OCI-LY3 (cell line): ENCODE measurements around the gene CERS6.

Source experiments
- H2AFZ ChIP-seq: fragments of 200-600, 300-600 bp; shearing (Covaris generic); 2 replicates; pipeline ENCODE4 v1.6.0; 2014; ENCODE audit warnings: antibody characterized with exemption, low read depth, low read length
- H3K27ac ChIP-seq: fragments of 200-600, 300-600 bp; sonication (generic); 2 replicates; pipeline ENCODE4 v1.5.1; 2014; ENCODE audit warnings: mild to moderate bottlenecking, low read length, moderate library complexity, mixed read lengths
- H3K27me3 ChIP-seq: fragments of 200-600, 300-600 bp; sonication (generic); 2 replicates; pipeline ENCODE4 v1.6.1; 2014; ENCODE audit warnings: low read depth, low read length, mixed read lengths
- H3K36me3 ChIP-seq: fragments of 200-600, 300-600 bp; sonication (generic); replicated peaks from 2 replicates; pipeline ENCODE3; 2014; ENCODE audit warnings: low read depth, low read length, mixed read lengths
- H3K4me1 ChIP-seq: fragments of 300-600, 200-600 bp; sonication (generic); 2 replicates; pipeline ENCODE4 v1.6.1; 2014; ENCODE audit warnings: low read length, mixed read lengths
- H3K4me2 ChIP-seq: fragments of 200-600, 300-600 bp; sonication (generic); 2 replicates; pipeline ENCODE4 v1.6.1; 2014; ENCODE audit warnings: low read length, mixed read lengths
- H3K4me3 ChIP-seq: fragments of 300-600, 200-600 bp; sonication (generic); 2 replicates; pipeline ENCODE4 v1.5.1; 2014; ENCODE audit warnings: antibody characterized with exemption, mild to moderate bottlenecking, low read length, moderate library complexity
- H3K79me2 ChIP-seq: fragments of 300-600, 200-600 bp; shearing (Covaris generic); 2 replicates; pipeline ENCODE4 v1.6.1; 2014; ENCODE audit warnings: mild to moderate bottlenecking, low read length, mixed read lengths
- H3K9ac ChIP-seq: fragments of 300-600, 200-600 bp; shearing (Covaris generic); 2 replicates; pipeline ENCODE4 v1.6.0; 2014; ENCODE audit warnings: mild to moderate bottlenecking, low read length, moderate library complexity
- H3K9me3 ChIP-seq: fragments of 200-600, 300-600 bp; shearing (Covaris generic); 2 replicates; pipeline ENCODE4 v1.6.1; 2014; ENCODE audit warnings: low read length, mixed read lengths; ENCODE audit not compliant: insufficient read depth
- H4K20me1 ChIP-seq: fragments of 200-600, 300-600 bp; sonication (generic); 2 replicates; pipeline ENCODE4 v1.6.1; 2016; ENCODE audit warnings: low read length, mixed read lengths; ENCODE audit not compliant: insufficient read depth
- CTCF ChIP-seq: fragments of 200-600, 300-600 bp; sonication (generic); IDR thresholded peaks from 2 replicates; pipeline ENCODE4 v1.5.1; 2014; ENCODE audit warnings: antibody characterized with exemption, low read length, low read depth
- EZH2phosphoT487 ChIP-seq: fragments of 200-600 bp; shearing (Covaris generic); IDR thresholded peaks from 2 replicates; pipeline ENCODE4 v1.6.1; 2018; ENCODE audit warnings: antibody characterized with exemption, mixed run types, low read depth

The CERS6 gene

GRCh38 chr2:168443818-168444217 is 12.3 kb upstream of the CERS6 start:
- no peaks in the 10 kb centered on the region for H3K36me3 ChIP-seq
- no peak overlapping the region for H2AFZ ChIP-seq
- no peaks in the 10 kb centered on the region for H4K20me1 ChIP-seq
- no peaks in the 10 kb centered on the region for H3K79me2 ChIP-seq
- peaks cover 6% of the 10 kb centered on the region; the same call in 1 of the 2 replicates for H3K9me3 ChIP-seq
- TF ChIP-seq CTCF, result no peak
- TF ChIP-seq EZH2phosphoT487, result no peak
- H3K27ac ChIP-seq, result no peak overlapping the region
- peaks cover 11% of the 10 kb centered on the region for H3K4me1 ChIP-seq
- H3K4me3 ChIP-seq, result no peak overlapping the region
- H3K9ac ChIP-seq, result no peak overlapping the region
- H3K27me3 ChIP-seq, result peaks cover 3% of the 10 kb centered on the region; the same call in 1 of the 2 replicates
- H3K4me2 ChIP-seq, result no peak overlapping the region

- Histone ChIP-seq H3K4me1 (peaks cover 11% of the 10 kb centered on the region), H3K36me3 (no peaks in the 10 kb centered on the region), H3K9me3 (peaks cover 6% of the 10 kb centered on the region; the same call in 1 of the 2 replicates), H4K20me1 (no peaks in the 10 kb centered on the region), H2AFZ (no peak overlapping the region), H3K79me2 (no peaks in the 10 kb centered on the region), H3K4me3 (no peak overlapping the region), H3K9ac (no peak overlapping the region), H3K27ac (no peak overlapping the region), H3K4me2 (no peak overlapping the region), H3K27me3 (no peaks in the 10 kb centered on the region)
- TF ChIP-seq CTCF (no peak), EZH2phosphoT487 (no peak)
These were observed 10.1 kb upstream of the CERS6 start for GRCh38 chr2:168445960-168446359.

GRCh38 chr2:168448980-168449379 is 7.1 kb upstream of the CERS6 start:
- no peaks in the 10 kb centered on the region for H3K27me3 ChIP-seq
- no peak overlapping the region for H3K9ac ChIP-seq
- no peak overlapping the region for H3K4me3 ChIP-seq
- no peak overlapping the region for H3K4me2 ChIP-seq
- no peak for TF ChIP-seq CTCF
- TF ChIP-seq EZH2phosphoT487, result no peak
- no peaks in the 10 kb centered on the region for H3K4me1 ChIP-seq
- H4K20me1 ChIP-seq, result no peaks in the 10 kb centered on the region
- H3K9me3 ChIP-seq, result peaks cover 6% of the 10 kb centered on the region; the same call in 1 of the 2 replicates
- no peak overlapping the region for H3K27ac ChIP-seq
- H2AFZ ChIP-seq, result no peak overlapping the region
- H3K36me3 ChIP-seq, result no peaks in the 10 kb centered on the region
- no peaks in the 10 kb centered on the region for H3K79me2 ChIP-seq

- Histone ChIP-seq H3K27me3 (no peaks in the 10 kb centered on the region), H2AFZ (no peak overlapping the region), H4K20me1 (no peaks in the 10 kb centered on the region), H3K4me3 (no peak overlapping the region), H3K4me2 (no peak overlapping the region), H3K79me2 (no peaks in the 10 kb centered on the region), H3K36me3 (no peaks in the 10 kb centered on the region), H3K9me3 (peaks cover 6% of the 10 kb centered on the region; the same call in 1 of the 2 replicates), H3K4me1 (no peaks in the 10 kb centered on the region), H3K9ac (no peak overlapping the region), H3K27ac (no peak overlapping the region)
- TF ChIP-seq EZH2phosphoT487 (no peak), CTCF (no peak)
These were observed 6.7 kb upstream of the CERS6 start for GRCh38 chr2:168449419-168449818.
